ENCODE measurements around the gene HOXA4. TPM values are rescaled to one million over a fixed set of nuclear protein-coding genes. Genes with fewer than 3 reads are reported as not detected.

HOXA4 gene
- total RNA-seq, 4 donors from 2014 or later, result 1.3 to 2.9 (median 2.0) TPM

GRCh38 chr7:27176962-27177794, 46.6 kb upstream of the HOXA4 start:
- intact Hi-C loops (cut with DNase I; ENCODE audit: low total_unique reads), result no loop called here

GRCh38 chr7:27176524-27176845, 45.9 kb upstream of the HOXA4 start:
- 56 to 60% methylated on average over 3 of the region's 3 CpGs for WGBS, 2 donors
- TF ChIP-seq, protein P1, sequence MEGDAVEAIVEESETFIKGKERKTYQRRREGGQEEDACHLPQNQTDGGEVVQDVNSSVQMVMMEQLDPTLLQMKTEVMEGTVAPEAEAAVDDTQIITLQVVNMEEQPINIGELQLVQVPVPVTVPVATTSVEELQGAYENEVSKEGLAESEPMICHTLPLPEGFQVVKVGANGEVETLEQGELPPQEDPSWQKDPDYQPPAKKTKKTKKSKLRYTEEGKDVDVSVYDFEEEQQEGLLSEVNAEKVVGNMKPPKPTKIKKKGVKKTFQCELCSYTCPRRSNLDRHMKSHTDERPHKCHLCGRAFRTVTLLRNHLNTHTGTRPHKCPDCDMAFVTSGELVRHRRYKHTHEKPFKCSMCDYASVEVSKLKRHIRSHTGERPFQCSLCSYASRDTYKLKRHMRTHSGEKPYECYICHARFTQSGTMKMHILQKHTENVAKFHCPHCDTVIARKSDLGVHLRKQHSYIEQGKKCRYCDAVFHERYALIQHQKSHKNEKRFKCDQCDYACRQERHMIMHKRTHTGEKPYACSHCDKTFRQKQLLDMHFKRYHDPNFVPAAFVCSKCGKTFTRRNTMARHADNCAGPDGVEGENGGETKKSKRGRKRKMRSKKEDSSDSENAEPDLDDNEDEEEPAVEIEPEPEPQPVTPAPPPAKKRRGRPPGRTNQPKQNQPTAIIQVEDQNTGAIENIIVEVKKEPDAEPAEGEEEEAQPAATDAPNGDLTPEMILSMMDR (IDR thresholded peaks at IDR 0.05), result no peak
- TF ChIP-seq POLR2A (IDR thresholded peaks at IDR 0.05), result no peak
- H3K4me3 ChIP-seq (ENCODE audit: low read depth, poor library complexity, severe bottlenecking), result no peak overlapping the region
- intact Hi-C loops (cut with DNase I; ENCODE audit: low total_unique reads), result no loop called here
- DNase-seq (ENCODE audit: low spot score in 2 of 2), result peak in 1 of 2 donors; percentile 84

More at GRCh38 chr7:27176962-27177794, 46.6 kb upstream of the HOXA4 start:
- H3K4me3 ChIP-seq (ENCODE audit: low read depth, poor library complexity, severe bottlenecking), result no peak overlapping the region
- 61 to 67% methylated on average over 22 of the region's 22 CpGs for WGBS, 2 donors
- TF ChIP-seq, protein P1 (IDR thresholded peaks at IDR 0.05), result no peak
- TF ChIP-seq POLR2A (IDR thresholded peaks at IDR 0.05), result no peak
- DNase-seq (ENCODE audit: low spot score in 2 of 2), result peak in 1 of 2 donors; percentile 86

GRCh38 chr7:27175626-27176523, 45.3 kb upstream of the HOXA4 start:
- intact Hi-C loops (cut with DNase I; ENCODE audit: low total_unique reads), result no loop called here
- no peak overlapping the region for H3K4me3 ChIP-seq (ENCODE audit: low read depth, poor library complexity, severe bottlenecking)
- no peak for TF ChIP-seq POLR2A (IDR thresholded peaks at IDR 0.05)
- TF ChIP-seq, protein P1 (IDR thresholded peaks at IDR 0.05), result no peak
- WGBS, 2 donors, result 67 to 68% methylated on average over 37 of the region's 40 CpGs
- DNase-seq (ENCODE audit: low spot score in 2 of 2), result peak in 1 of 2 donors; percentile 79

DNA sequence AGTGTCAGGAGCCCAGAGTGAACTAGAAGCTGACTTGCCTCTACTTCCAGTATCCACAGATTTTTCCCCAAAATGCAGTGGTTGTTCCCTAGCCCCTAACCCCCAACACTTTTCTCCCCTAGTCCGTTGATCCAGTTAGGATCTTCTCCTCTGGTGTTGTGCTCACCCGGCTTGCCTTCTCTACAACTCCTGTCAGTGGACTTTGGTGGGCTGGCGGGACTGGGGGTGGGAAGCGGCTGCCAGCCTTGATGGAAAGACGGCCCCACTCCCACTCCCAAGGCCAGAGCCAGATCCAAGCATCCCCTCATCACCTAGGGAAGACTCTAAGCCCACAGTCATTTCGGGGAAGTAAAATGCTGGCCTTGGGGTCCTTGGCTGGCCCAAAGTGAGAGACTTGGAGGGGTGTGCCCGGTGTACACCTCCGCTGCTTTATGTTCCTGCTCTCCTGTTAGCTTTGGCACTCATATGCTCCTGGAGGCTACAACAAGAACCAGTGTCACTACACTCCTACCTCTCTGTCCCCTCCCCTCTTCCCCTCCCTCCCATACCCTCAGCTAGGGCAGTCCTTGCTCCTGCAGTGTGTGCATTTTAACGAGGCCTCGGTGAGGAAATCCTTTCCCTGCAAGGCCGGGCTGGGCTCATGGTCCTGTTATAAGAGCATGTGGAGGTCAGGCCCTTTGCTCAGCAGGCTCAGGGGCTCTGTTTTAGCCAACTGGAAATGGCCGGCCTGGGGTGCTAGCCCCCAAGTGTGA, 44.5 kb upstream of the HOXA4 start:
- intact Hi-C loops (cut with DNase I; ENCODE audit: low total_unique reads), result no loop called here
- H3K4me3 ChIP-seq (ENCODE audit: low read depth, poor library complexity, severe bottlenecking), result no peak overlapping the region
- TF ChIP-seq, protein P1 (IDR thresholded peaks at IDR 0.05), result no peak
- 65 to 75% methylated on average over 12 of the region's 12 CpGs for WGBS, 2 donors
- peak in 1 of 2 donors; percentile 90 for DNase-seq (ENCODE audit: low spot score in 2 of 2)

GRCh38 chr7:27173956-27174873, 43.7 kb upstream of the HOXA4 start, which contains the start of gene HOXA10:
Gene HOXA10 (minus strand): TSS chr7:27174320. CDS start chr7:27174306, 14 bp downstream.
- WGBS, 2 donors, result 17 to 38% methylated on average over 53 to 66 of the region's 82 CpGs
- intact Hi-C loops (cut with DNase I; ENCODE audit: low total_unique reads), result no loop called here
- H3K4me3 ChIP-seq (ENCODE audit: low read depth, poor library complexity, severe bottlenecking), result peak within 1 kb of the TSS; percentile 64
- peak in 1 of 2 donors; percentile 93 for DNase-seq (ENCODE audit: low spot score in 2 of 2)
- TF ChIP-seq, protein P1 (IDR thresholded peaks at IDR 0.05), result no peak
- TF ChIP-seq POLR2A (IDR thresholded peaks at IDR 0.05), result no peak
